GM12873 (cell line): ENCODE data around the gene KHDRBS2.

ENCODE experiments used
- CTCF ChIP-seq: IDR thresholded peaks from 2 replicates; pipeline ENCODE4 v1.5.1; 2012; ENCODE audit warnings: low read depth, mild to moderate bottlenecking, moderate library complexity, low read length, control low read depth; ENCODE audit not compliant: insufficient read depth; ENCODE audit errors: missing control alignments

The KHDRBS2 gene

GRCh38 chr6:62285612-62286469 is at the start of gene KHDRBS2:
KHDRBS2 (minus strand) TSS chr6:62286225.
- no peak for TF ChIP-seq CTCF

GRCh38 chr6:62328607-62329006 is 42.6 kb upstream of the KHDRBS2 start:
- no peak for TF ChIP-seq CTCF

GRCh38 chr6:62324834-62325233 is 38.8 kb upstream of the KHDRBS2 start:
- TF ChIP-seq CTCF = no peak

- no peak for TF ChIP-seq CTCF
These were observed 37.9 kb upstream of the KHDRBS2 start for GRCh38 chr6:62323818-62324431.

GRCh38 chr6:62298745-62299392 is 12.8 kb upstream of the KHDRBS2 start:
- TF ChIP-seq CTCF = no peak

GRCh38 chr6:62296541-62296940 is 10.5 kb upstream of the KHDRBS2 start:
- no peak for TF ChIP-seq CTCF

- TF ChIP-seq CTCF = no peak
These were observed 2.9 kb upstream of the KHDRBS2 start for GRCh38 chr6:62288974-62289373.
